ENCODE measurements around the gene COPS7A.
A peak's percentile ranks its signal among the peaks of the same experiment; 100 is the strongest.

Gene COPS7A, protein sequence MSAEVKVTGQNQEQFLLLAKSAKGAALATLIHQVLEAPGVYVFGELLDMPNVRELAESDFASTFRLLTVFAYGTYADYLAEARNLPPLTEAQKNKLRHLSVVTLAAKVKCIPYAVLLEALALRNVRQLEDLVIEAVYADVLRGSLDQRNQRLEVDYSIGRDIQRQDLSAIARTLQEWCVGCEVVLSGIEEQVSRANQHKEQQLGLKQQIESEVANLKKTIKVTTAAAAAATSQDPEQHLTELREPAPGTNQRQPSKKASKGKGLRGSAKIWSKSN

DNA sequence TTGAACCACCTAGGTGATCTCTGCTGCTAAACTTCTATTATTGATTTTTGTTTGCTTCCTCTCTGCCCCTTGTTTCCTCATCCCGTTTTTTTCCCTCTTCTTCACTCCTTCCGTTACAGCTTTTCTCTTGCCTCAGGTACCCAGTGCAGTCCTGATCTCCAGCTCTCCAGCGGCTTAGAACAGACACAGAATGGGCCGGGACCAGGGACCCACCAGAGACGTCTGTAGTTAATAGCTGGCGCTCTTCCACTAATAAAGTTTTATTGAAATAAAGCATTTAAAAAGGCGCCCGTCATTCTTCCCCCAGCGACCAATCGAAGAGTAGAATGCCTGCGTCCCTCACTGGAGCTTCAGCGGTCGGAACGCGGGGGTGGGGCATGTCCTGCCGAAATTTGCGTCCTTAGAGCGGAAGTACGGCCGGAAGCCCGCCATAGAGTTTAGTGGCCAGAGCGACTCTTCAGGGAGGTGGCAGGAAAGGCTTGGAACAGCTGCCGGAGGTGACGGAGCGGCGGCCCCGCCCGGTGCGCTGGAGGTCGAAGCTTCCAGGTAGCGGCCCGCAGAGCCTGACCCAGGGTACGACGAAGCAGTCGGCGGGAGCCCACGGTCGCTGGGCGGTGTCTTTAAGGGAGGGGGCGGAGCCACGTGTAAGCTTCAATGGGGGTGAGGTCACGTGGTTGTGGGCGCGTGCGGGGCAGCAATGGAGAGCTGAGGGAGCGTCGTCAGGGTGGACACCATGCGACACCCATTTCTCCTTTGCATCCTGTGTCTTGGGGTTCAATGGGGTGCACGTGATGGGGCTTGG lies at the start of gene COPS7A:
COPS7A (plus strand) TSS at position 440 of the 802 bp plus-strand sequence. CDS start 611 bp downstream, outside the sequence.
- DNase-seq: peak; percentile 91

DNA sequence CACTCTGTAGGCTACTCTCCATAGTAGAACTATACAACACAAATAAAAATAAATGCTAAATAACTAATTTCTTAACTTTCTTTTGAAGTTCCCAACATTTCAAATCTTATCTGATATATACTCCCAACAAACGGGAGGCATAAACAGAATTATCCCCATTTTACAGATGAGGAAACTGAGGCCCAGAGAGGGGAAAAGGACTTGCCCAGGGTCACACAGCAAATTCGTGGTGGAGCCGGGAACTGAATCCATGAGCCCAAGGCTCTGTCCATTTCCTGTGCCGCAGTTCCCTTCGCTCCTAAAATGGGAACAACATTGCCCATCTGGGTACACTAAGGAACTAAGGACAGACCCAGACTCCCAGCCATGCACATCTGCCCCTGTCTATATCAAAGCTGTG lies 46.9 kb upstream of the COPS7A start:
- no peak for DNase-seq

DNA sequence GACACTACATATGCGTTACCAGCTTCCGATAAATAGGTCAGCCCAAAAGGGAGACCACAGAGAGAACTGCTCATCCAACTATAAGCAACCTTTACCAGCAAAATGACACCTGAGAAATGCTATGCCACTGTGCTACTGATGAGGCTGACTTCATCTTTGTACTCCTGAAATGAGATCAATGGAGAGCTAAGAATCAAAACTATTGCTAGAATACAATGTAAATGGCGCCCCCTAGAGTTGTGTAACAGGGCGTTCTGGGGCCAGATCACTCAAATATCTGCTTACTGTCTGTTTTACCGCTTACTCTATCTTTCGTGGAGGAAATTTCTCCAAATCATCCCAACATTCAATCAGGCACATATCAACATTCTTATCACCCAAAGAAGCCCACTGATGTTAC lies 39.2 kb upstream of the COPS7A start:
- no peak for DNase-seq

DNA sequence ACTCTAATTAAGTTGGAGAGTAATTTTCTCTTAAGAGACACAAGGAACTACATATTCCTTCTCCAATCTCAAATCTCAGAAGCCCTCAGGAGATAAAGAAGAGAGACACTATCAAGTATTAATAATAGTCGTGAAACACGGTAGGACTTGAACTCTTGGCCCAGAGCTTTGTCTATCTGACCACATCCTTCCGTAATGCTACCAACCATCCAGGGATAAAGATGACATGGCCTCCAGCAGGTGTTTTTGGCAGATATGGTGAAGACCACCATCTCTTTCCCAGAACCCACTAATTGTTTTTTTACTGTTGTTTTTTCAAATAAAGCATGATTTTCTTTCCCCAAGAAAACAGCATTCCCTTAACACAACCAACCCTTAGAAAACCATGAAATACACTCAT lies 38.0 kb upstream of the COPS7A start:
- DNase-seq: no peak

DNA sequence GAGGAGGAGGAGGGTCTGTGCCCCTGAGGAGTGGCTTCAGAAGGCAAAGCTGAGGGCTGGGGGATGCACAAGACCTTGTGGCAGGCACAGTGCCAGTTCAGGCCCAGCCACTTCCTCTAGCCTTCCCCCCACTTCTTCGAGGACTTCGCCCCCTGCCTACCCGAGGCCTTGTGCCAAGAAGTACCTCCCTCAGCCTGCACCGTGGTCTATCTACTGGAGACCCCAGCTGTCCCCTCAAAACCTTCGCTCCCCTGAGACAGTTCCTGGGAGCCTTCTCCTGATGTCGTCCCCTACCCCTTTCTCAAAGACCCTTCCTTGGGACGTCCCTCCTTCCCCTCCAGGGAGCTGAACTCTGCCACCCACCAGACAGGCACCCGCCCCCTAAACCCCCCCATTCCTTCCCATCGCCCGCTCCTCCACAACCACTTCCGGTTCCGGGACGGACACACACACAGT lies 35.3 kb upstream of the COPS7A start:
- peak; percentile 57 for DNase-seq

DNA sequence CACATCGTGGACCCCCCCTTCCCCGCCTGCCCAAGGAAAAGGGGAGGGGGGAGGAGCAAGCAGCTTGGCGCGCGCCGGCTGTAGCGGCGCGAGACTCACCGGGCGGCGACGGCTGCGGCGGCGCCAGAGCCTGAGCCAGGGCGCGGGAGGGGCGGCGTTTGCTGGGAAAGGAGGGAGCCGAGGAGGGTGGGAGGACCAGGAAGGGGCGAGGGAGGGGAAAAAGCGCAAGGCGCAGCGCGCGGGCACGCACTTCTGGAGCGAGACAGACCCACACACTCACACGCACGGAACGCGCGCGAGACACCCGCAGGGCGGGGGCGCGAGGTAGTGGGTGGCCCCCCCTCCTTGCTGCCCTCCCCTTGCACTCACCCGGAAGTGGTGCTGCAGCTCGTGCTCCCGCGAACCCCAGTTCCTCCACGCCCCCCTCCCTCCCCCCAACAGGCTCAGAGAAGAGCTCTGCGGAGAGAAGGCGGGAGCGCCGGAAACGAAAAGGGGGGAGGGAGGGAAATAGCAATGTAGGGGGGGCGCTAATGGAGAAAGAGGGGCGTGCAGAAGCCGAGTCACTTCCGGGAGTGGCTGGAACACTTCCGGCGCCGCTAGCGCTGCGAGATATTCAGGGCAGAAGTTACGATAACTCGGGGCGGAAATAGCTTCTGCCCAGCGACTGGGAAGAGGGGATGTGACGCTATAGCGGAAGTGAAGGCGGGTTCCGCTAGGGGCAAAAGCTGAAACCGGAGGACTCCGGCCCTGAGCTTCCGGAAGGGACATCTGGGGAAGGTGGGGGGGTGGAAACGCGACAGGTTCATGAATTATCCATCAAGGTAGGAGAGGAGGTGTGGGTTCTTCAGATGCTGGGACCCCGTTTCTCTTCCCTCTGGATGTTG lies 34.6 kb upstream of the COPS7A start, which contains the start of gene ZNF384:
ZNF384 (minus strand) TSS at position 377 of the 884 bp plus-strand sequence. CDS start 9,855 bp downstream, outside the sequence.
- peak; percentile 91 for DNase-seq

DNA sequence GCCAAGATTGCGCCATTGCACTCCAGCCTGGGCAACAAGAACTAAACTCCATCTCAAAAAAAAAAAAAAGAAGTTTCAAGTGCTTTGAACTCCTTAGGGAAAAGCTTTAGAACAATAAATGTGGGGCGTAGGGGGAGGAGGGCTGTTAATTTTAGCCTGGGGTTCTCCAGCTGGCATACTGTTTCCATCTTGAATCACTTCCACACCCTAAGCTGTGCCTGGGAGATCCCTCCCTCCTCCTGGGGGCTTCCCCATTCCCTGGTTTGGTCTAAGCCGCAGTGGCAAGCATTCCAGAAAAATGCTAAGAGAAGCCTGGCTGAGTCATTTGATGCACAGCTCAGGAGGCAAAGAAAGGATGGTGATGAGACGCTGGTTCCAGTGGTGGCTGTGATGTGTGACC lies 32.4 kb upstream of the COPS7A start:
- no peak for DNase-seq

DNA sequence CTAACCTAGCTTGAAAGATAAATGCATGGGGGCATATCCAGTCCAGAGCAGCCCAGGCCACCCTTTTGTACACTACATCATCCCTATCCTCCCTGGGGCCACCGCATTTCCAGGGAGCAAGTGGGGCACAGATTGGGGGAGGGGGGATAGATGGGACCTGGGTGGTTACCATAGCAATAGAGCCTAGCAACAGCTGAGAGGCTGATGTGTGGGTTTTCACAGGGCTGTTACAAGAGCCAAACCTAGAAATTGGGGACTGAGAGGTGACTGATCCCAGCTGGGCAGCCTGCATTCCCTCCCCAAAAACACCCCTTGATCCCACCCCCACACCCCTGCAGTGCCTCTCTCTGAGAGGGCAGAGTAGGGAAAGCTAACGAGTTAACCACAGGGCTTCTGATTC lies 31.0 kb upstream of the COPS7A start:
- DNase-seq: no peak

DNA sequence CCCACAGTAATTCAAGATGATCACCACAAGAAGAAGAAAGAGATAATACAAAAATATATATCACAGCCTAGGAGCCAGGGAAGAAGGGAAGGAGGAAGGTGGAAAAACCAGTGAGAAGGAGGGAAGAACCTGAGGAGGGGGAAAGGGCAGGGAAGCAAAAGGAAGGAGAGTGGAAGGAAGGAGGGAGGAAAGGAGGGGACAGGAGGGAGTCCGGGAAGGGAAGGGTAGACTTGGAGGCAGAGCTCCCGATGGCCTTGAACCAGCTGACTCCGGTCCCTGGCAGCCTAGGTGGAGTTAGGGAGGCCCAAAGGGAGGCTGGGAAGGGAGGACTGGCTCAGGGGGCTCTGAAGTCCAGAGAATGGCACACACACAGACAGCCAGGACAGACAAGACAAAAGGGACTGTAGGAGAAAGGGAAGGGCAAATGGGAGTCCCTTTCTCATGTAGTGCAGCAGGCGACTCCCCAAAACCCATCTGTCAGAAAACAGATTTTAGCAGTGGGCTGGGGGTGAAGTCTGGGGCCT lies 30.0 kb upstream of the COPS7A start:
- DNase-seq: no peak

DNA sequence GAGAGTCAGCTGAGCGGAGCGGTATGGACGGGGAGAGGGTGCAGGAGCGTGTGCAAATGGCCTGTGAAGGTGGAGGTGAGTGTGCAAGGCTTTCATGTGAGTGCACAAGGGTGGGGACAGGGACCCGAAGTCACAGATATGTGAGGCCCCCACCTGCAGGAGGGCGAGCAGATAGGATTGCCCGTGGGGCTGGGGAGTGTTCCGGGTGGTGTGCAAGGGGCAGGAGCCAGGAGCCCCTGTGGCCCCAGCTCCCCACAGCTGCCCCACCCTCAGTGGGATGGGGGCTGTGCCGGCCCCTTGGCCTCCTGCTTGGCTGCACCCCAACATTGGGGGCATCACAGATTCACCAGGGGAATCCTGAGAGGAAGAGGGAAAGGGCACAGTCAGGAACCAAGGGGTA lies 29.1 kb upstream of the COPS7A start:
- DNase-seq: no peak

DNA sequence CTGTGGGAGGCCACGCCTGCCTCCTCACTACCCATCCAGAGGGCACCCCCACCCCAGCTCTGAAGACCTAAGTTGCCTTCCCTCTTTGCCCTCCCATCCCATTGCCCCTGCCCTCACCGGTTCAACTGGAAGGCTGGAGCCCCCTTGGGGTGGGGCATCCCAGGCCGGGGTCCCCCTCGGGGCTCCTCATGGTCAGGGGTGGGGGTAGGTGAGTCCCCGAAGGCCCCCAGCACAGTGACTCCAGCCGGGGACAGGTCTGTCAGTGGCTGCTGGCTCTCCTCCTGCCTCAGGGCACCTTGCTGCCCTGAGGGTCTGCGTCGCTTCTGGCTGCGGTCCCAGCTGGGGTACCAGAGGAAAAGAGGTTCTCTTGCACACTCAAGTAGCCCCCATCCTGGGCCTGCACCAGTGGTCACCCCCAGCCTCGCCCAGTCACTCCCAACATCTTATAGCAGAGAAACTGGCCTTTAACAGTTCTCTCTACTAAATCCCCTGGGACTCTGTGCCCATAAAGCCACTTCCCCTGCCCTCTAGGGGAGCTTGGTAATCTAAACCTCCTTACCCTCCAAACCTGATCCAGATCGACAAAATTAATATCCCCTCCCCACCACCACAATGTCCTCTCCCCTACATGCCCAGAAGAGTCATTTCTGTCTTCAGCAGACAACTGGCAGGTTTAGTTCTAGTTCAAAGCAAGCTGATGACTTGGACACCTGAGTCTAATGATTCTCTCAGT lies 28.4 kb upstream of the COPS7A start:
- no peak for DNase-seq

DNA sequence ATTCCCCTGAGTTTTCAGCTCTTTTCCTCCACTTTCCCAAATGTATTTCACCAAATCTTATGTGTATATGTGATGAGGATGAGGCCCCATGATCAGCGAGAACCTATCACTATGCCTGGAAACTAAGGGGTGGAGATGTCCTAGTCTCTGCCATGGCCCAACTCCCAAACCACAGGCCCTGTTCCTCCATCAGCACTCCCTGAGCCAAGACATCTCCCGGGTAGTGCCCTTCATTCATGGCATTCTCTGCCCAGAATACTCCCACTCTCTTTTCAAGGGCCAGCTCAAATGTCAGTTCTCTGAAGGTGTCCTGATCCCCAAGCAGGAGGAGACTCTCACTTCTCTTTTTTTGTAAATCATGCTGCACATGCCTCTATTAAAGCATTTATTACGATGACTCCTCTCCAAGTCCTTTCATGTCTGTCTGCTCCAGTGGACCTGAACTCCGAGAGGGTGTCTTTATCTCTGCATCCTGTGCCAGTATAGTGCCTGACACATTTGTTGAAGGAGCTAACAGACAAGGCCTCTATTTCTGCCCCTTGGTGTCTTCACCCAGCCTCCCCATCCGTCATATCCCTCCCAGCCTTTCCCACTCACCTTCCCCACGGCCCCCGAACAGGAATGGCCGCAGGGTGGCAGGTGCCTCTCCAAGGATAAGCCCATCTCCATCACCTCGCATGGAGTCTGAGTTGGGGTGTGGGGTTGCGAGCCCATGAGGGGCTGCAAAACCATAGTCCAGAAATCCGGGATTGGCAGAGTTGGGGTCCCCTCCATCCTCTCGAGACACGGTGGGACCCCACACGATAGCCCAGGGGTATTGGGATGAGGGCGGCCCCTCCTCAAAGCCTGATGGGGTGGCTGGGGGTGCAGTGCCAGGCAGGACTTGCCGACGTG lies 26.9 kb upstream of the COPS7A start:
- no peak for DNase-seq

DNA sequence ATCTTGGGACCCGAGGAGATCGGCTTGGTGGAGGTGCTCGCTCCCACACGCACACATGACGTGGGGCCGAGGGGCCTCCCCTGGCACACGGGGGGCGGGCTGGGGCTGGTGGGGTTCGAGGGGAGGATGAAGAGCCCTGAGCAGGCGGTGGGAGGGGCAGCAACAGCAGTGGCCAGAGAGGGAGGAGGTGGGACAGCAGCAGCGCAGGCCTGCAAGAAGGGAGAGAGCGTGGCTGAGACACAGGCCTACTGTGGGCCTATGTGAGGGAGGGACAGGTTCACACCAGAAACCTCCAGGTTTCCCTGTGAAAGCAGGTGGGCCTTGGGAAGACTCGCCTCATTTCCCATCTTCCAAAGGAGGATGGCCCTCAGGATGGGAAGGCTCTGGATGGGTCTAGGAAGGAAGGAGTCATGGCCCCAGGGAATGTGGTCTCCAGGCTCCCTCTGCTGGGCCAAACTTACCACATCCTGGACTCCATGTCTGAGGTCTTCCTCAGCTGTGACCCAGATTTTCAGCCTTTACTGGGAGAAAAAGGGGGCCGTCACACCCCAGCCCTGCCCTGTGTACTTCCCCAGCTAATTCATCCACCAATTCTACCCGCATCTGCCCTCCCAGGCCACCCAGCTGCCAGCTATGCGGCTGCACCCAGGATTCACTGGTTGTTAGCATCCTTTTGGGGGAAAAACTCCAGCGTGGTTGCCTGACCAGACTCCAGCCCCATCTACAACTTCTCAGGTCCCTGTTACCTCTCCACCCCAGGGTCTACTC lies 26.1 kb upstream of the COPS7A start:
- DNase-seq: no peak

DNA sequence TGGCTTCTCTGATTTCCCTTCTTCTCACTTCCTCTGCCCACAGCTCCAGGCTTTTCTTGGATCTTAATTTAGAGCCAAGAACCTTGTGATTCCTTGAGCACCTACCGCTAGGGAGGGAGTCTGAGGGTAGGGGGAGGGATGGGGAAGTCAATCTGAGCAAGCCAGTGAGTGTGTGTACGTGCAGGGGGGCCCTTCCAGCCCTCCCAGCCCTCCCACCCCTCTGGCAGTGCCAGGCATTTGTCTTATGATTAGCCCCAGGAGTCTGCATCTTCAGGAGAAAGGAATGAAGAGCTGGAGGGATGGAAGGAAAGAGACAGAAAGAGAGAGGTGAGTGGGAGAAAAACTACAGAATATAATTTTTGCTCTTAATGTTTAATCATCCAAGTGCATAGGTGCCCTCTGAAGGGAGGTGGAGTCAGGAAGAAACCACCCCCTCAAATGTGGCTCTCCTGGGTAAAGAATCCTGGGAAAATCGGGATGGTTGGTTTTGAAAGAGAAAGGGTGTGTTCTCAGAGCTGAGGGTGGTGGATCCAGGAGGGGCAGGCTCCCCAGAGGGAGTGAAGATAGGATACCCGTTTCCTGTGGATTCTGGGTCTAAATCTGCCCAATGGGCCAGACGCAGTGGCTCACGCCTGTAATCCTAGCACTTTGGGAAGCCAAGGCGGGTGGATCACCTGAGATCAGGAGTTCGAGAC lies 25.3 kb upstream of the COPS7A start:
- no peak for DNase-seq

DNA sequence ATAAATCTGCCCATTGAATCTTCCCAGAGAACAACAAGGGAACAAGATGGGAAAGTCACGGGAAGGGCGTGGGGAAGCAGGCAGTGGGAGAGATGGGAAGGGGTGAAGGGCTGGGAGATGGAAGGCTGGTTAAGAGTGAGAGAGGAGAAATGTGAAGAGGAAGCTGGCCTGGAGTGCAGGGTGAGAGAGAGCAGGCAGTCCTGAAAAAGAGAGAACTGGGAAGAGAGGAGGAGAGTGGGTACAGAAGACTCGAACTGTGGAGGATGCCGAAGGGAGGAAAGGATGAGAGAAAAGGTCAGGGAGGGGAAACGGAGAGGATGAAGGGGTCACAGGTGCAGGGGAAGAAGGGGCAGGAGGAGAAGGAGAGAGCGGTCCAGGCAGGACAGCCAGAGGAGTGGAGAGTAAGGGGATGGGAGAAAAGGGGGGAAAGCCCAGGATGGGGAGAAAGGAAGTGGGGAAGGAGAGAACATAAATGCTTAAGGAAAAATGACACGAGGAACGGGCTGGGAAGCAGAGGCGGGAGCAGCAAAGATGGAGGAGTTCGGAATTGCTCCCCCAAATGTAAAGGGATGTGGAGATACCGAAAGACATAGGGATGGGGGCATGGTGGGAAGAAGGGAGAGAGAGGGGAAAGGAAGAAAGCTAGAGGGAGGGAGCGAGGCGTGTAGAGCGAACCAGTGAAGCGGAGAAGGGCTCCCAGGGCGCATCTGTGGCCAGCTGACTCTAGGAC lies 24.4 kb upstream of the COPS7A start:
- DNase-seq: no peak

DNA sequence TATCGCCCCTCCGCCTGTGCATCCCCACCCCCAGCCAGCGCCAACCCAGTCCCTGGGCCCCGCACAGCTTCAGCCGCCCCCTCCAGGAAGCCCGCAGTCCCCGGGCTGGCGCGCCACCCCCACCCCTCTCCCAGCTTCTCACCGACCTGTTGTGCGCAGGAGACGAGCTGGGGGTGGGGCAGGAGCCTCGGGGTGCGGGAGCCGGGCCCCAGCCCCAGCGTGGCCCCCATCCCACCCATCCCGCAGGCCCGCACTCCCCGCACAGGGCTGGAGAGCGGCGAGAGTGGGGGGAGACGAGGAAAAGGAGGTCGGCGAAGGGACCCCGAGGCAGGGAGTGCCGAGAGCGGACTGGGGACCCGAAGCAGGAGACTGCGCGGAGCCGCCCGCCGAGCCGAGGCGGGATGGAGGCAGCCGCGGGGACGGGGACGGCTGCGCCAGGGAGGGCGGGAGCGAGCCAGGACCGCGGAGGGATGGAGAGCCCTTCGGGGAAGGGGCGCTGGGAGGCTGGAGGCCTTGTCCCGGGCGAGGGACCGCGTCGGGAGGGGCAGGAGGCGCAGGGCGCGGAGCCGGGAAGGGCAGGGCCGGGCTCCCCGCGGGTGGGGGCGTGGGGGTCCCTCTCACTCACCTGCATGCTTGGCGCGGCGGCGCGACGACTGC lies 23.7 kb upstream of the COPS7A start:
- no peak for DNase-seq

DNA sequence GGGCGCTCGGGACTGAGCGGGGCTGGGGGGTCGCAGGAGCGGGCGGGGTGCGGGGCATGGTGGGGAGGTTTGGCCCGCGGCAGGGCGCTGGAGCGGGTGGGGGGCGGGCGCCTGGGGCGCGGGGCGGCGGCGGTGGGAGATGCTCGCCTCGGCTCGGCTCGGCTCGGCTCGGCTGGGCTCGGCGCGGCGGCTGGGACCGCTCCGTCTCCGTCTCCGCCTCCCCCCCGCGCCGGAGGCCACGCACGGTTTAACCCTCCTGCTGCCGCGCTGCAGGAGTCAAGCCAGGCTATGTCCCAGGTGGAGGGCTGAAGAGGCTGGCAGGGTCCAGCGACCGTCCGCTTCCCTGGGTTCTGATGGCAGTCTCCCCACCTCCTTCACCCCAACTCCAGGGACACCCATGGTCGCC lies 23.2 kb upstream of the COPS7A start, which contains the start of gene PIANP:
PIANP (minus strand) TSS at position 170 of the 406 bp plus-strand sequence. CDS start 2,754 bp downstream, outside the sequence.
- DNase-seq: no peak

DNA sequence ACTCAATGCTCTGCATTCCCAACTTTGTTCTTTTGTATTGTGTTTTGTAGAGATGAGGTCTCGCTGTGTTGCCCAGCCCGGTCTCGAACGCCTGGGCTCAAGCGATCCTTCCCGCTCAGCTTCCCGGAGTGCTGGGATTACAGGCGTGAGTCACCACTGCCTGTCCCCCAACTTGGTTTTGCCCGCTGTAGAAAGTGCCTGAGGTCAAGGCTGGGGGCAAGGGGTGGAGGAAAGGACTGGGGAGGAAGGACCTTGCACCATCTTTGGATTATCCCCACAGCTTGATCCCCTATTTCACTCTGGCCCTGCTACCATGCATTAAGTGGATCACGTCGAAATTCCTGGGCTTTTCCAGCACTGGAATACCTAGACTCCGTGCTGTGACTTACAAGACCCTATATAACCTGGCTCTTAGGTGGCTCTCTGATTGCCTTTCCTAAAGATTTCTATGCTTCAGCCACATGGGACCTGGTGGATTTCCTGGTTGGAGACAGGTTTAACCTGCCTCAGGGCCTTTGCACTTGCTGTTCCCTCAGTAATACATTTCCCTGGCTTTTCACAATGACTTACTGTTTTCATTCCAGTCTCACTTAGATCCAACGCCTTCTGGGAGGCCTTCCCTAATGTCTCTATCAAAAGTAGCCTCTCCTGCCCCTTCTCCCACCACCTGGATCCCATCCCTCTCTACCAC lies 22.6 kb upstream of the COPS7A start:
- DNase-seq: no peak
